ENCODE results near the gene IMMT. TPM values are rescaled to one million over a fixed set of nuclear protein-coding genes. Genes with fewer than 3 reads are reported as not detected.
A peak's percentile ranks its signal among the peaks of the same experiment; 100 is the strongest.

IMMT gene
- total RNA-seq, 2 donors from 2014 or later, result 104 to 177 TPM

DNA sequence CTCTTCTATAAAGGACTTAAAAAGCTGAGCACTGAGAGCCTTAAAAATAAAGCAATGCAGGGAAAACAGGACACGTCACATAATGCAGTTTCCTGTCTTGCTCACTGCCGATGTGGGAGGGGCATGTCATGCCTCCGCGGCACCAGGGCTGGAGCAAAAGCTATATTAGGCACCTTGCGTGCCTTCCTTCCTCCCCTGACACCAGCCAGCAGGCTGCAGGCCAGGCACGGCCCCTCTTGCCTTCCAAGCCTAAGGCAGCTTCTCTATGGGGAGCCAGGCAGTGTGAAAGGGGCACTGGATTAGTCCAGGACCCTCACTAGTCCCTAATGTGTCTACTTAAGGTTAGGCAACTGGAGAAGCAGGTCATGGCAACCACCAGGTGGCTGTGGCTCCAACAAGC lies 30.3 kb upstream of the IMMT start:
- no peaks in the 10 kb centered on the region for H3K27me3 ChIP-seq
- H3K36me3 ChIP-seq, result no peaks in the 10 kb centered on the region
- peak; percentile 77 for DNase-seq (ENCODE audit: low spot score)
- peak overlapping the region in 1 of 2 donors; percentile 17 for H3K4me3 ChIP-seq
- peak overlapping the region; percentile 89 to 92 for H3K27ac ChIP-seq
- H3K4me1 ChIP-seq, result peaks cover 0 to 51% of the 10 kb centered on the region in 2 donors
- TF ChIP-seq, protein P1, sequence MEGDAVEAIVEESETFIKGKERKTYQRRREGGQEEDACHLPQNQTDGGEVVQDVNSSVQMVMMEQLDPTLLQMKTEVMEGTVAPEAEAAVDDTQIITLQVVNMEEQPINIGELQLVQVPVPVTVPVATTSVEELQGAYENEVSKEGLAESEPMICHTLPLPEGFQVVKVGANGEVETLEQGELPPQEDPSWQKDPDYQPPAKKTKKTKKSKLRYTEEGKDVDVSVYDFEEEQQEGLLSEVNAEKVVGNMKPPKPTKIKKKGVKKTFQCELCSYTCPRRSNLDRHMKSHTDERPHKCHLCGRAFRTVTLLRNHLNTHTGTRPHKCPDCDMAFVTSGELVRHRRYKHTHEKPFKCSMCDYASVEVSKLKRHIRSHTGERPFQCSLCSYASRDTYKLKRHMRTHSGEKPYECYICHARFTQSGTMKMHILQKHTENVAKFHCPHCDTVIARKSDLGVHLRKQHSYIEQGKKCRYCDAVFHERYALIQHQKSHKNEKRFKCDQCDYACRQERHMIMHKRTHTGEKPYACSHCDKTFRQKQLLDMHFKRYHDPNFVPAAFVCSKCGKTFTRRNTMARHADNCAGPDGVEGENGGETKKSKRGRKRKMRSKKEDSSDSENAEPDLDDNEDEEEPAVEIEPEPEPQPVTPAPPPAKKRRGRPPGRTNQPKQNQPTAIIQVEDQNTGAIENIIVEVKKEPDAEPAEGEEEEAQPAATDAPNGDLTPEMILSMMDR (IDR thresholded peaks at IDR 0.05), result no peak
- no peaks in the 10 kb centered on the region for H3K9me3 ChIP-seq

GRCh38 chr2:86224645-86225355 lies 29.5 kb upstream of the IMMT start:
- peak overlapping the region in 1 of 2 donors; percentile 17 for H3K4me3 ChIP-seq
- no peaks in the 10 kb centered on the region for H3K27me3 ChIP-seq
- H3K27ac ChIP-seq, result peak overlapping the region; percentile 89 to 92
- no peak for DNase-seq (ENCODE audit: low spot score)
- no peaks in the 10 kb centered on the region for H3K36me3 ChIP-seq
- no peaks in the 10 kb centered on the region for H3K9me3 ChIP-seq
- TF ChIP-seq, protein P1 (IDR thresholded peaks at IDR 0.05), result no peak
- peaks cover 0 to 51% of the 10 kb centered on the region in 2 donors for H3K4me1 ChIP-seq

- Histone ChIP-seq H3K27me3 (no peaks in the 10 kb centered on the region), H3K36me3 (no peaks in the 10 kb centered on the region), H3K9me3 (no peaks in the 10 kb centered on the region), H3K4me1 (peaks cover 0 to 51% of the 10 kb centered on the region in 2 donors), H3K4me3 (no peak overlapping the region), H3K27ac (peak overlapping the region; percentile 89 to 92)
- DNase-seq (ENCODE audit: low spot score), result no peak
- TF ChIP-seq, protein P1 (IDR thresholded peaks at IDR 0.05), result no peak
These were observed 28.8 kb upstream of the IMMT start for GRCh38 chr2:86223927-86224560.

DNA sequence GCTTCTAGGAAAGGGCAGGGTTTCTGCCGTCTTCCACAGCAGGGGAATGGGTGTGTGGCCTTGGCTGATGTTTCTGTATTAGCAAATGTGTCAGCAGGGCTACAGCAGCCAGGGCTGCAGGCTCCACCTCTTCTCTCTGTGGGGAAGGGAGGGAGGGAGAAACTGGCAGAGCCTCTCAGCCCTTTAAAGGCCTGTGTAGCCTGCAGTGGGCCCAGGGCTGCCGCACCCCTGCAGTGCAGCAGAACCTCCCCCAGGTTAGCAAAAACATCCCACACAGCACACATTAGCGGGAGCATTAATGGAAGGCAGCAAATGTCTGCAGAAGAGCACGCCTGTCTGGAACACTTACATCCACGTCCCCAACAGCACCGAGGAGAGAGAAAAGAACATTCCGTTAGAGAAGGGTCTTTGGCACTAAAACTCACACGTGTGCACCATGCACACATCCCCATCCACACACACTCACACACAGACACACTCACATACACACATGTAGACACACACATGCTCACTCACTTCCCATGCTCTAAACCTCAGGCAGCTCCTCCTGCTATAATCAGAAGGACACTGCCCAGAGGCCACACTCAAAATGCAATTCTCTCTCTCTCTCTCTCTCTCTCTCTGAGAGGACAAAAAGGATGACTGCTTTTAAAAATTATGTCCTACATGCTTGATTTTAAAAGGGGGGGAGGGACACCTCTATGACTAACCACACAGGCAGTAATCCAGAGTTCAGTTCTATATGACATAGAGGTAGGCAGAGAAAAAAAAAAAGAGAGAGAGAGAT lies 28.1 kb upstream of the IMMT start:
- TF ChIP-seq, protein P1 (IDR thresholded peaks at IDR 0.05), result no peak
- H3K27ac ChIP-seq, result peak overlapping the region; percentile 89 to 92
- DNase-seq (ENCODE audit: low spot score), result peak; percentile 77
- H3K4me1 ChIP-seq, result peaks cover 0 to 51% of the 10 kb centered on the region in 2 donors
- H3K36me3 ChIP-seq, result no peaks in the 10 kb centered on the region
- no peaks in the 10 kb centered on the region for H3K9me3 ChIP-seq
- H3K27me3 ChIP-seq, result no peaks in the 10 kb centered on the region
- H3K4me3 ChIP-seq, result no peak overlapping the region

- H3K4me1 ChIP-seq, result peaks cover 0 to 50% of the 10 kb centered on the region in 2 donors
- no peaks in the 10 kb centered on the region for H3K36me3 ChIP-seq
- no peaks in the 10 kb centered on the region for H3K9me3 ChIP-seq
- TF ChIP-seq, protein P1 (IDR thresholded peaks at IDR 0.05), result peak; percentile 88 to 96
- H3K4me3 ChIP-seq, result no peak overlapping the region
- DNase-seq (ENCODE audit: low spot score), result peak; percentile 58
- H3K27me3 ChIP-seq, result no peaks in the 10 kb centered on the region
- H3K27ac ChIP-seq, result peak overlapping the region; percentile 41 to 92
These were observed 25.9 kb upstream of the IMMT start for GRCh38 chr2:86221066-86221684.

All from right atrium auricular region (tissue), 2 donors.